Hepatocyte (in vitro differentiated cells): ENCODE results near the gene COL20A1. TPM values are rescaled to one million over a fixed set of nuclear protein-coding genes. Genes with fewer than 3 reads are reported as not detected.

ENCODE experiments used
- DNase-seq: peaks from one replicate; pipeline ENCODE4 v3.0.0-alpha.2; 2016; ENCODE audit warnings: low spot score
- H2AFZ ChIP-seq: fragments of 200-600 bp; sonication (generic); 2 replicates; pipeline ENCODE4 v1.6.0; 2016; ENCODE audit warnings: antibody characterized with exemption, mild to moderate bottlenecking
- H3K27ac ChIP-seq: fragments of 200-600 bp; sonication (generic); 2 replicates; pipeline ENCODE4 v1.5.1; 2016; ENCODE audit warnings: mild to moderate bottlenecking
- H3K27me3 ChIP-seq: fragments of 200-600 bp; sonication (generic); 2 replicates; pipeline ENCODE4 v1.6.1; 2016
- H3K36me3 ChIP-seq: fragments of 200-600 bp; sonication (generic); replicated peaks from 2 replicates; pipeline ENCODE4 v1.5.1; 2016; ENCODE audit warnings: low read depth; ENCODE audit not compliant: insufficient read depth
- H3K4me1 ChIP-seq: fragments of 200-600 bp; sonication (generic); 2 replicates; pipeline ENCODE4 v1.5.1; 2016; ENCODE audit warnings: mild to moderate bottlenecking, moderate library complexity; ENCODE audit not compliant: insufficient read depth
- H3K4me2 ChIP-seq: fragments of 200-600 bp; sonication (generic); 2 replicates; pipeline ENCODE4 v1.6.0; 2016
- H3K4me3 ChIP-seq: fragments of 200-600 bp; sonication (generic); 2 replicates; pipeline ENCODE4 v1.5.1; 2016; ENCODE audit warnings: mild to moderate bottlenecking
- H3K79me2 ChIP-seq: fragments of 200-600 bp; sonication (generic); 2 replicates; pipeline ENCODE4 v1.6.0; 2017; ENCODE audit warnings: mild to moderate bottlenecking
- H3K9me2 ChIP-seq: fragments of 200-600 bp; sonication (generic); replicated peaks from 2 replicates; pipeline ENCODE4 v1.6.0; 2017; ENCODE audit warnings: mild to moderate bottlenecking; ENCODE audit not compliant: insufficient read depth
- H3K9me3 ChIP-seq: fragments of 200-600 bp; sonication (generic); 2 replicates; pipeline ENCODE4 v1.5.1; 2016; ENCODE audit warnings: low read depth, mild to moderate bottlenecking
- H4K20me1 ChIP-seq: fragments of 200-600 bp; sonication (generic); 2 replicates; pipeline ENCODE4 v1.6.0; 2016; ENCODE audit warnings: mild to moderate bottlenecking; ENCODE audit not compliant: insufficient read depth, poor library complexity, severe bottlenecking
- EZH2 ChIP-seq: fragments of 200-600 bp; sonication (generic); IDR thresholded peaks from 2 replicates; pipeline ENCODE4 v1.6.1; 2016; ENCODE audit warnings: antibody characterized with exemption, mild to moderate bottlenecking, borderline replicate concordance
- EZH2phosphoT487 ChIP-seq: fragments of 200-600 bp; sonication (generic); IDR thresholded peaks from one replicate; pipeline ENCODE4 v1.6.1; 2018; ENCODE audit warnings: antibody characterized with exemption, mild to moderate bottlenecking, low read depth, moderate library complexity; ENCODE audit not compliant: unreplicated experiment, severe bottlenecking
- WGBS: methylation state at CpG from one replicate; pipeline ENCODE4 v1.1.6; 2016; ENCODE audit warnings: low lambda C conversion rate; ENCODE audit errors: missing lambda C conversion rate; 5-methylcytosine and 5-hydroxymethylcytosine counted together
- polyA plus RNA-seq: library from polyadenylated mRNA; unstranded; fragments of >200 nt; fragmentation: Nextera tagmentation; extraction: Ambion mirVana; gene quantifications from 2 replicates; pipeline ENCODE4 v1.2.1, GENCODE V29; 2016
- total RNA-seq: library from RNA; depleted of rRNA; stranded (reverse); fragments of >200 nt; gene quantifications from 2 replicates; pipeline ENCODE4 v1.2.3, GENCODE V29; 2014
- TF ChIP-seq, protein P1 (sequence below): fragments of 200-600 bp; sonication (generic); IDR thresholded peaks from 2 replicates; pipeline ENCODE4 v1.5.1; 2016; ENCODE audit warnings: antibody characterized with exemption, mild to moderate bottlenecking; ENCODE audit not compliant: poor library complexity

COL20A1 gene
- total and polyA plus RNA-seq, 2 experiments from 2014 or later = not detected

- Histone ChIP-seq H3K27me3 (peaks cover 3% of the 10 kb centered on the region), H3K4me2 (no peak overlapping the region), H3K27ac (no peak overlapping the region)
Measured at GRCh38 chr20:63368151-63368550, 75.2 kb downstream of the COL20A1 start.

GRCh38 chr20:63369024-63369530 lies 76.1 kb downstream of the COL20A1 start:
- Histone ChIP-seq H3K4me1 (no peaks in the 10 kb centered on the region), H3K4me3 (no peak overlapping the region), H4K20me1 (no peaks in the 10 kb centered on the region), H3K79me2 (no peaks in the 10 kb centered on the region), H2AFZ (no peak overlapping the region), H3K27me3 (no peaks in the 10 kb centered on the region), H3K36me3 (no peaks in the 10 kb centered on the region), H3K9me2 (no peaks in the 10 kb centered on the region), H3K27ac (no peak overlapping the region), H3K4me2 (no peak overlapping the region), H3K9me3 (no peaks in the 10 kb centered on the region)
- no peak for DNase-seq
- TF ChIP-seq, protein P1, sequence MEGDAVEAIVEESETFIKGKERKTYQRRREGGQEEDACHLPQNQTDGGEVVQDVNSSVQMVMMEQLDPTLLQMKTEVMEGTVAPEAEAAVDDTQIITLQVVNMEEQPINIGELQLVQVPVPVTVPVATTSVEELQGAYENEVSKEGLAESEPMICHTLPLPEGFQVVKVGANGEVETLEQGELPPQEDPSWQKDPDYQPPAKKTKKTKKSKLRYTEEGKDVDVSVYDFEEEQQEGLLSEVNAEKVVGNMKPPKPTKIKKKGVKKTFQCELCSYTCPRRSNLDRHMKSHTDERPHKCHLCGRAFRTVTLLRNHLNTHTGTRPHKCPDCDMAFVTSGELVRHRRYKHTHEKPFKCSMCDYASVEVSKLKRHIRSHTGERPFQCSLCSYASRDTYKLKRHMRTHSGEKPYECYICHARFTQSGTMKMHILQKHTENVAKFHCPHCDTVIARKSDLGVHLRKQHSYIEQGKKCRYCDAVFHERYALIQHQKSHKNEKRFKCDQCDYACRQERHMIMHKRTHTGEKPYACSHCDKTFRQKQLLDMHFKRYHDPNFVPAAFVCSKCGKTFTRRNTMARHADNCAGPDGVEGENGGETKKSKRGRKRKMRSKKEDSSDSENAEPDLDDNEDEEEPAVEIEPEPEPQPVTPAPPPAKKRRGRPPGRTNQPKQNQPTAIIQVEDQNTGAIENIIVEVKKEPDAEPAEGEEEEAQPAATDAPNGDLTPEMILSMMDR = no peak
- TF ChIP-seq EZH2phosphoT487 (no peak), EZH2 (no peak)
- WGBS = 93% methylated on average over 10 of the region's 10 CpGs

More at GRCh38 chr20:63368151-63368550, 75.2 kb downstream of the COL20A1 start:
- H4K20me1 ChIP-seq = no peaks in the 10 kb centered on the region
- no peaks in the 10 kb centered on the region for H3K79me2 ChIP-seq
- H3K4me1 ChIP-seq = no peaks in the 10 kb centered on the region
- H2AFZ ChIP-seq = no peak overlapping the region
- no peak overlapping the region for H3K4me3 ChIP-seq
- no peaks in the 10 kb centered on the region for H3K9me3 ChIP-seq
- DNase-seq = no peak
- WGBS = 88% methylated on average over 8 of the region's 8 CpGs
- no peak for TF ChIP-seq EZH2
- TF ChIP-seq, protein P1 = no peak
- no peak for TF ChIP-seq EZH2phosphoT487
- no peaks in the 10 kb centered on the region for H3K9me2 ChIP-seq
- no peaks in the 10 kb centered on the region for H3K36me3 ChIP-seq

- no peak for DNase-seq
- no peak overlapping the region for H3K4me3 ChIP-seq
- WGBS = 85% methylated on average over 16 of the region's 24 CpGs
Measured at GRCh38 chr20:63369724-63370617, 77.0 kb downstream of the COL20A1 start.

GRCh38 chr20:63370618-63371187 lies 77.7 kb downstream of the COL20A1 start:
- TF ChIP-seq EZH2phosphoT487 (no peak), EZH2 (no peak)
- TF ChIP-seq, protein P1 = no peak
- no peak overlapping the region for H3K27ac ChIP-seq
- no peaks in the 10 kb centered on the region for H3K9me2 ChIP-seq
- no peaks in the 10 kb centered on the region for H3K27me3 ChIP-seq
- 67% methylated on average over 21 of the region's 21 CpGs for WGBS
- no peak overlapping the region for H3K4me2 ChIP-seq
- H4K20me1 ChIP-seq = no peaks in the 10 kb centered on the region
- H3K36me3 ChIP-seq = no peaks in the 10 kb centered on the region
- H3K4me1 ChIP-seq = peaks cover 6% of the 10 kb centered on the region
- no peaks in the 10 kb centered on the region for H3K79me2 ChIP-seq
- no peaks in the 10 kb centered on the region for H3K9me3 ChIP-seq
- no peak overlapping the region for H3K4me3 ChIP-seq
- DNase-seq = no peak
- no peak overlapping the region for H2AFZ ChIP-seq

More at GRCh38 chr20:63369724-63370617, 77.0 kb downstream of the COL20A1 start:
- Histone ChIP-seq H4K20me1 (no peaks in the 10 kb centered on the region), H3K4me2 (no peak overlapping the region), H2AFZ (no peak overlapping the region), H3K27ac (no peak overlapping the region), H3K79me2 (no peaks in the 10 kb centered on the region), H3K9me3 (no peaks in the 10 kb centered on the region), H3K4me1 (peaks cover 4% of the 10 kb centered on the region), H3K9me2 (no peaks in the 10 kb centered on the region), H3K36me3 (no peaks in the 10 kb centered on the region), H3K27me3 (no peaks in the 10 kb centered on the region)
- TF ChIP-seq EZH2 = no peak
- TF ChIP-seq EZH2phosphoT487 = no peak
